Measurements from ENCODE around the gene TFF2. TPM values are rescaled to one million over a fixed set of nuclear protein-coding genes. Genes with fewer than 3 reads are reported as not detected.

TFF2 gene
- polyA plus RNA-seq, 1 donor (not counting 4 experiments of a cell fraction or from before 2014, with no cell fraction given): not detected

DNA sequence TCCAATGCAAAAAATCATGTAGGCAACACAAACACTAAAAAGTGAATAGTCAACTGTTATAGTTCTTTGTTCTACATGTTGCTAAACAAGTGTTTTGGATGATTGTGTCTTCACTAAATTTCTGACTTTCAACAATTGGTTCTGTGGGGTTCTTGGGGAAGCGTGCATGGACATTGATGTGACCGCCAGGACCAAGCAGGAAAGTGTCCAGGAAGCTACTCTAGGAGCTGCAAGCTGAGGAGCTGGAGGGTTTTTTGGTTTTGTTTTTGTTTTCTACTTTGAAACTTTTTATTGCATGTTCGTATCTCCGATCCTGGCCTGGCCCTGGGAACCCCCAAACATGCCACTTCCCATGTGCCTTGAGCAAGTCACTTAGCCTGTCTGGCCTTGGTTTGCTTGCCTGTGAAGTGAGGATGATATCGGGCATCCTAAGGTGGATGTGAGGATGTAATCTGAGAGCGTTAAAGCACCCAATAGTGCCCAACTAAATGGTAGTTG is 37.1 kb upstream of the TFF2 start:
- no peak overlapping the region for H3K9ac ChIP-seq (ENCODE audit: control insufficient read depth, extremely low read depth, insufficient read depth, low read length)
- no peaks in the 10 kb centered on the region for H3K36me3 ChIP-seq (ENCODE audit: control insufficient read depth in 2 of 2, extremely low read depth in 1 of 2, insufficient read depth in 2 of 2, low read length in 2 of 2)
- H4K20me1 ChIP-seq (ENCODE audit: control insufficient read depth, extremely low read depth, insufficient read depth, low read length): no peaks in the 10 kb centered on the region
- TF ChIP-seq, protein P1, sequence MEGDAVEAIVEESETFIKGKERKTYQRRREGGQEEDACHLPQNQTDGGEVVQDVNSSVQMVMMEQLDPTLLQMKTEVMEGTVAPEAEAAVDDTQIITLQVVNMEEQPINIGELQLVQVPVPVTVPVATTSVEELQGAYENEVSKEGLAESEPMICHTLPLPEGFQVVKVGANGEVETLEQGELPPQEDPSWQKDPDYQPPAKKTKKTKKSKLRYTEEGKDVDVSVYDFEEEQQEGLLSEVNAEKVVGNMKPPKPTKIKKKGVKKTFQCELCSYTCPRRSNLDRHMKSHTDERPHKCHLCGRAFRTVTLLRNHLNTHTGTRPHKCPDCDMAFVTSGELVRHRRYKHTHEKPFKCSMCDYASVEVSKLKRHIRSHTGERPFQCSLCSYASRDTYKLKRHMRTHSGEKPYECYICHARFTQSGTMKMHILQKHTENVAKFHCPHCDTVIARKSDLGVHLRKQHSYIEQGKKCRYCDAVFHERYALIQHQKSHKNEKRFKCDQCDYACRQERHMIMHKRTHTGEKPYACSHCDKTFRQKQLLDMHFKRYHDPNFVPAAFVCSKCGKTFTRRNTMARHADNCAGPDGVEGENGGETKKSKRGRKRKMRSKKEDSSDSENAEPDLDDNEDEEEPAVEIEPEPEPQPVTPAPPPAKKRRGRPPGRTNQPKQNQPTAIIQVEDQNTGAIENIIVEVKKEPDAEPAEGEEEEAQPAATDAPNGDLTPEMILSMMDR (optimal IDR thresholded peaks at IDR 0.05 in 1 of 3, IDR thresholded peaks at IDR 0.05 in 1 of 3, conservative IDR thresholded peaks at IDR 0.05 in 1 of 3; ENCODE audit: extremely low read depth in 1 of 3, insufficient read depth in 2 of 3, low read length in 3 of 3): no peak
- TF ChIP-seq EZH2 (IDR thresholded peaks at IDR 0.05; ENCODE audit: low read length): no peak
- no peak overlapping the region for H3K4me3 ChIP-seq (ENCODE audit: control insufficient read depth in 2 of 3, extremely low read depth in 1 of 3, insufficient read depth in 2 of 3, low read depth in 1 of 3, low read length in 3 of 3)
- H3K27ac ChIP-seq (ENCODE audit: control insufficient read depth, insufficient read depth, low read length): no peak overlapping the region
- DNase-seq (ENCODE audit: low read depth, low spot score): no peak
- H3K27me3 ChIP-seq (ENCODE audit: control insufficient read depth, extremely low read depth, insufficient read depth, low read length): peaks cover 5% of the 10 kb centered on the region
- dilution Hi-C loops (cut with MboI; ENCODE audit: extremely low pct_ligation_motif_present, low sequenced_read_pairs): no loop called here
- H3K4me2 ChIP-seq (ENCODE audit: control insufficient read depth, extremely low read depth, insufficient read depth, low read depth, low read length): no peak overlapping the region
- no peaks in the 10 kb centered on the region for H3K79me2 ChIP-seq (ENCODE audit: control insufficient read depth, insufficient read depth, low read length)
- no peaks in the 10 kb centered on the region for H3K9me1 ChIP-seq (ENCODE audit: control insufficient read depth, extremely low read depth, insufficient read depth, low read length)
- FAIRE-seq: no peak
- no peaks in the 10 kb centered on the region for H3K4me1 ChIP-seq (ENCODE audit: control insufficient read depth, extremely low read depth, insufficient read depth, low read length)
- H2AFZ ChIP-seq (ENCODE audit: control insufficient read depth, low read length): no peak overlapping the region
- no peaks in the 10 kb centered on the region for H3K9me3 ChIP-seq (ENCODE audit: control insufficient read depth, low read depth, low read length)

GRCh38 chr21:42387164-42387563 is 36.4 kb upstream of the TFF2 start:
- peaks cover 5% of the 10 kb centered on the region for H3K27me3 ChIP-seq (ENCODE audit: control insufficient read depth, extremely low read depth, insufficient read depth, low read length)
- FAIRE-seq (no peak), DNase-seq (ENCODE audit: low read depth, low spot score) (no peak)
- no peak overlapping the region for H3K27ac ChIP-seq (ENCODE audit: control insufficient read depth, insufficient read depth, low read length)
- H3K4me2 ChIP-seq (ENCODE audit: control insufficient read depth, extremely low read depth, insufficient read depth, low read depth, low read length): no peak overlapping the region
- H2AFZ ChIP-seq (ENCODE audit: control insufficient read depth, low read length): no peak overlapping the region
- TF ChIP-seq, protein P1 (optimal IDR thresholded peaks at IDR 0.05 in 1 of 3, IDR thresholded peaks at IDR 0.05 in 1 of 3, conservative IDR thresholded peaks at IDR 0.05 in 1 of 3; ENCODE audit: extremely low read depth in 1 of 3, insufficient read depth in 2 of 3, low read length in 3 of 3): no peak
- no peak for TF ChIP-seq EZH2 (IDR thresholded peaks at IDR 0.05; ENCODE audit: low read length)
- dilution Hi-C loops (cut with MboI; ENCODE audit: extremely low pct_ligation_motif_present, low sequenced_read_pairs): no loop called here
- no peaks in the 10 kb centered on the region for H3K9me1 ChIP-seq (ENCODE audit: control insufficient read depth, extremely low read depth, insufficient read depth, low read length)
- H4K20me1 ChIP-seq (ENCODE audit: control insufficient read depth, extremely low read depth, insufficient read depth, low read length): no peaks in the 10 kb centered on the region
- H3K36me3 ChIP-seq (ENCODE audit: control insufficient read depth in 2 of 2, extremely low read depth in 1 of 2, insufficient read depth in 2 of 2, low read length in 2 of 2): no peaks in the 10 kb centered on the region
- H3K4me3 ChIP-seq (ENCODE audit: control insufficient read depth in 2 of 3, extremely low read depth in 1 of 3, insufficient read depth in 2 of 3, low read depth in 1 of 3, low read length in 3 of 3): no peak overlapping the region
- H3K4me1 ChIP-seq (ENCODE audit: control insufficient read depth, extremely low read depth, insufficient read depth, low read length): no peaks in the 10 kb centered on the region
- no peaks in the 10 kb centered on the region for H3K9me3 ChIP-seq (ENCODE audit: control insufficient read depth, low read depth, low read length)
- no peaks in the 10 kb centered on the region for H3K79me2 ChIP-seq (ENCODE audit: control insufficient read depth, insufficient read depth, low read length)
- H3K9ac ChIP-seq (ENCODE audit: control insufficient read depth, extremely low read depth, insufficient read depth, low read length): no peak overlapping the region

All from keratinocyte (primary cell).